ENCODE results near the gene NUP88.

DNA sequence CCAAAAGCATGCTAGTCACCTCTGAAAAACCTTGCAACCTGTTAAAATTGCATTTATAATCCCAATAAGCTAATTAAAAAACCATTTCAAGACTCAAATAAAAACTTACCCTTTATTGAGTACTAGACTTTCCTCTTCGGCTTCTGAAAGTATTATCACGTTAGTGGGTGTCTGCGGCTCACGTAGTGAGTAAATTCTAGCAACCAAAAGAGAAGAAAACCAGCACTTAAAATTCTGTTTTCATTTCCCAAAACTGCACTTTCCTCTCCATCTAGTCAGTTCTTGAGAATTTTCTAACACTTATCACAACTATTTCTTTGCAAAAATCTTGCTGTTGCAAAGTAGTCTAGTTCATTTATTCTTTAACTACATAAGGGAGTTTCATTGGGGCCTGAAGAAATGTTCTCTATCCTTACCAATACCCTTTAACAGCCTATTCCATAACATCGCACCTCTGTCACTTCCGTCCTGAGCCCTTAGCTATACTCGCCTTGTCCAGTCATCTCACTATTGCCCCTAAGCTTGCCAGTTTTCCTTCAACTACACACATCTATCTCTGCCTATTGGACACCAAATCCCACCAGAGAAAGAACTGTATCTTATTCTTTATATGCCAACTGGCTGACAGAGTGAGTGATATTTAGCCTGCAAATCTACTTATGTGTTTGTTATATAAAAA, 8.7 kb downstream of the NUP88 start:
- TF ChIP-seq, protein P1, sequence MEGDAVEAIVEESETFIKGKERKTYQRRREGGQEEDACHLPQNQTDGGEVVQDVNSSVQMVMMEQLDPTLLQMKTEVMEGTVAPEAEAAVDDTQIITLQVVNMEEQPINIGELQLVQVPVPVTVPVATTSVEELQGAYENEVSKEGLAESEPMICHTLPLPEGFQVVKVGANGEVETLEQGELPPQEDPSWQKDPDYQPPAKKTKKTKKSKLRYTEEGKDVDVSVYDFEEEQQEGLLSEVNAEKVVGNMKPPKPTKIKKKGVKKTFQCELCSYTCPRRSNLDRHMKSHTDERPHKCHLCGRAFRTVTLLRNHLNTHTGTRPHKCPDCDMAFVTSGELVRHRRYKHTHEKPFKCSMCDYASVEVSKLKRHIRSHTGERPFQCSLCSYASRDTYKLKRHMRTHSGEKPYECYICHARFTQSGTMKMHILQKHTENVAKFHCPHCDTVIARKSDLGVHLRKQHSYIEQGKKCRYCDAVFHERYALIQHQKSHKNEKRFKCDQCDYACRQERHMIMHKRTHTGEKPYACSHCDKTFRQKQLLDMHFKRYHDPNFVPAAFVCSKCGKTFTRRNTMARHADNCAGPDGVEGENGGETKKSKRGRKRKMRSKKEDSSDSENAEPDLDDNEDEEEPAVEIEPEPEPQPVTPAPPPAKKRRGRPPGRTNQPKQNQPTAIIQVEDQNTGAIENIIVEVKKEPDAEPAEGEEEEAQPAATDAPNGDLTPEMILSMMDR (optimal IDR thresholded peaks at IDR 0.05 in 1 of 3, IDR thresholded peaks at IDR 0.05 in 1 of 3, conservative IDR thresholded peaks at IDR 0.05 in 1 of 3; ENCODE audit: extremely low read depth in 1 of 3, insufficient read depth in 2 of 3, low read length in 3 of 3) = no peak
- no peak for TF ChIP-seq EZH2 (IDR thresholded peaks at IDR 0.05; ENCODE audit: low read length)
